ENCODE results near the gene TRAPPC10. TPM values are rescaled to one million over a fixed set of nuclear protein-coding genes. Genes with fewer than 3 reads are reported as not detected.

TRAPPC10 gene
- polyA plus RNA-seq, 12 donors: 12.0 to 20.9 (median 15.9) TPM; not detected in 1

GRCh38 chr21:44062380-44062779 lies 50.3 kb downstream of the TRAPPC10 start:
- no peak for DNase-seq

- no peak for DNase-seq
Measured at GRCh38 chr21:44063151-44063912, 51.2 kb downstream of the TRAPPC10 start.

GRCh38 chr21:44064852-44065403 lies 52.8 kb downstream of the TRAPPC10 start:
- no peak for DNase-seq

- no peak for DNase-seq
Measured at GRCh38 chr21:44065428-44065827, 53.3 kb downstream of the TRAPPC10 start.

- no peak for DNase-seq
Measured at GRCh38 chr21:44066116-44066515, 54.0 kb downstream of the TRAPPC10 start.

GRCh38 chr21:44067011-44067839 lies 55.1 kb downstream of the TRAPPC10 start:
- no peak for DNase-seq

GRCh38 chr21:44070391-44070790 lies 58.3 kb downstream of the TRAPPC10 start:
- no peak for DNase-seq

GRCh38 chr21:44071359-44072104 lies 59.4 kb downstream of the TRAPPC10 start:
- DNase-seq: no peak

GRCh38 chr21:44072111-44072510 lies 60.0 kb downstream of the TRAPPC10 start:
- DNase-seq: no peak

GRCh38 chr21:44074315-44074958 lies 62.3 kb downstream of the TRAPPC10 start:
- DNase-seq: no peak

- DNase-seq: no peak
Measured at GRCh38 chr21:44076316-44076715, 64.2 kb downstream of the TRAPPC10 start.

GRCh38 chr21:44078411-44078981 lies 66.4 kb downstream of the TRAPPC10 start:
- no peak for DNase-seq

GRCh38 chr21:44079446-44079845 lies 67.3 kb downstream of the TRAPPC10 start:
- DNase-seq: no peak

- DNase-seq: no peak
Measured at GRCh38 chr21:44079846-44080245, 67.7 kb downstream of the TRAPPC10 start.

- DNase-seq: no peak
Measured at GRCh38 chr21:44082648-44083440, 70.7 kb downstream of the TRAPPC10 start.

- no peak for DNase-seq
Measured at GRCh38 chr21:44083631-44084291, 71.7 kb downstream of the TRAPPC10 start.

- DNase-seq: no peak
Measured at GRCh38 chr21:44084496-44085241, 72.6 kb downstream of the TRAPPC10 start.

- no peak for DNase-seq
Measured at GRCh38 chr21:44085491-44086321, 73.6 kb downstream of the TRAPPC10 start.
